SK-N-MC (cell line): ENCODE measurements around the gene DNAJB6.

Experiments used
- EZH2 ChIP-seq: fragments of 200-600 bp; sonication (generic); IDR thresholded peaks from one replicate; pipeline ENCODE4 v1.6.1; 2017; ENCODE audit warnings: antibody characterized with exemption
- FOXP2 ChIP-seq: optimal IDR thresholded peaks from 2 replicates; pipeline ENCODE3; 2011; ENCODE audit warnings: mild to moderate bottlenecking, moderate library complexity; ENCODE audit not compliant: insufficient read depth; ENCODE audit errors: extremely low read length, control extremely low read depth
- POLR2AphosphoS5 ChIP-seq: IDR thresholded peaks from 2 replicates; pipeline ENCODE4 v1.6.1; 2012; ENCODE audit warnings: mild to moderate bottlenecking, low read depth, low read length, borderline replicate concordance

DNA sequence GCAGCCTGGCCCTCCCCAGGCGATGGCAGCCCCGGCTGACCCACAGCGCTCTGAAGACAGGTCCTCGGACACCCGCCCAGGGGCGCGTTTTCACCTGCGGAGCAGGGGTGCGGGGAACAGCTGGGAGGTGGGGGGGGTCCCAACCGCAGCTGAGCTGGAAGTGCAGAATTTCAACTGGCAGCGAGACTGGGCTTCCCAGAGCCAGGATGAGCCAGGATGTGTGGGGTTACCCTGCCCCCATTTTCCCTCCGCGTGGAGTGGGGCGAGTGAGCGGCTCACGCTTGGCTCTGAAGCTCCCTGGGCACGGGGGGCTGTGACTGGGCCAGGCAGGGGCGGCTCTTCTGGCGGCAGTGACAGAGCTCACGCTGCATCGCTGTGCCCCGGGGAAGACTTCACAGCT is 70.2 kb downstream of the DNAJB6 start:
- TF ChIP-seq EZH2 (no peak), FOXP2 (no peak), POLR2AphosphoS5 (no peak)
